Neuronal stem cell (in vitro differentiated cells): ENCODE data around the gene GHITM.
"Not testable (repeated sequence)": the region's sequence is repeated elsewhere in the genome, so short reads cannot be mapped to it uniquely, and the experiment has no call there.

Experiments
- DNase-seq: peaks from one replicate; pipeline ENCODE4 v3.0.0-alpha.2; 2013; ENCODE audit warnings: low spot score
- H2AFZ ChIP-seq: one replicate; pipeline ENCODE4 v1.6.1; 2013; ENCODE audit warnings: mild to moderate bottlenecking, low read length, inconsistent platforms
- H2AK5ac ChIP-seq: 2 replicates; pipeline ENCODE4 v1.6.1; 2013; ENCODE audit warnings: low read depth, mild to moderate bottlenecking, inconsistent platforms, low read length, moderate library complexity, mixed read lengths
- H2BK120ac ChIP-seq: 2 replicates; pipeline ENCODE4 v1.6.1; 2013; ENCODE audit warnings: low read depth, mild to moderate bottlenecking, inconsistent platforms, low read length, moderate library complexity, mixed read lengths
- H2BK12ac ChIP-seq: one replicate; pipeline ENCODE4 v1.6.1; 2013; ENCODE audit warnings: low read length, inconsistent platforms
- H2BK15ac ChIP-seq: 2 replicates; pipeline ENCODE4 v1.6.1; 2013; ENCODE audit warnings: mild to moderate bottlenecking, low read length, inconsistent platforms, mixed read lengths
- H2BK5ac ChIP-seq: one replicate; pipeline ENCODE4 v1.6.1; 2013; ENCODE audit warnings: inconsistent platforms, mild to moderate bottlenecking, low read length, moderate library complexity
- H3K14ac ChIP-seq: one replicate; pipeline ENCODE4 v1.6.1; 2013; ENCODE audit warnings: low read length, inconsistent platforms
- H3K18ac ChIP-seq: 2 replicates; pipeline ENCODE4 v1.6.1; 2013; ENCODE audit warnings: low read length, inconsistent platforms
- H3K23ac ChIP-seq: 2 replicates; pipeline ENCODE4 v1.6.1; 2013; ENCODE audit warnings: low read depth, mild to moderate bottlenecking, mixed read lengths, low read length, inconsistent platforms; ENCODE audit not compliant: poor library complexity
- H3K27ac ChIP-seq: replicated peaks from 3 replicates; pipeline ENCODE4 v1.5.1; 2013; ENCODE audit warnings: low read length, inconsistent platforms
- H3K27me3 ChIP-seq, 3 experiments: 2 replicates each; pipeline ENCODE4 v1.6.1; 2013; ENCODE audit warnings: low read length in 3 of 3, mild to moderate bottlenecking in 2 of 3, inconsistent platforms in 1 of 3, low read depth in 1 of 3, mixed read lengths in 1 of 3, moderate library complexity in 1 of 3; ENCODE audit not compliant: control insufficient read depth in 3 of 3, insufficient read depth in 3 of 3
- H3K36me3 ChIP-seq, 2 donors: replicated peaks in 1 of 2; 2 replicates each; pipeline ENCODE4 v1.6.1; 2013; ENCODE audit warnings: low read length in 2 of 2; ENCODE audit not compliant: control insufficient read depth in 2 of 2, insufficient read depth in 2 of 2
- H3K4ac ChIP-seq: 2 replicates; pipeline ENCODE4 v1.6.1; 2013; ENCODE audit warnings: inconsistent platforms, mild to moderate bottlenecking, low read length, moderate library complexity
- H3K4me1 ChIP-seq, 2 donors: 1 replicate in 1 of 2; 2 replicates in 1 of 2; pipeline ENCODE4 v1.6.1; 2013; ENCODE audit warnings: low read length in 2 of 2, low read depth in 1 of 2; ENCODE audit not compliant: control insufficient read depth in 2 of 2, insufficient read depth in 1 of 2
- H3K4me2 ChIP-seq: one replicate; pipeline ENCODE4 v1.6.1; 2013; ENCODE audit warnings: mild to moderate bottlenecking, low read length, inconsistent platforms; ENCODE audit not compliant: insufficient read depth, poor library complexity, severe bottlenecking
- H3K4me3 ChIP-seq, 2 donors: 2 replicates each; pipeline ENCODE4 v1.5.1; 2013; ENCODE audit warnings: low read length in 2 of 2, mild to moderate bottlenecking in 2 of 2, inconsistent platforms in 1 of 2, moderate library complexity in 1 of 2
- H3K79me1 ChIP-seq: one replicate; pipeline ENCODE4 v1.6.1; 2013; ENCODE audit warnings: low read depth, mild to moderate bottlenecking, inconsistent platforms, low read length, moderate library complexity
- H3K9ac ChIP-seq: one replicate; pipeline ENCODE4 v1.6.1; 2013; ENCODE audit warnings: mild to moderate bottlenecking, low read depth, low read length, inconsistent platforms; ENCODE audit not compliant: poor library complexity
- H3K9me3 ChIP-seq, 2 donors: replicated peaks in 1 of 2; 2 replicates each; pipeline versions ENCODE3 to v1.6.1; 2013; ENCODE audit warnings: low read length in 2 of 2, mild to moderate bottlenecking in 2 of 2, inconsistent platforms in 1 of 2, low read depth in 1 of 2, mixed read lengths in 1 of 2, moderate library complexity in 1 of 2; ENCODE audit not compliant: control insufficient read depth in 2 of 2, insufficient read depth in 1 of 2
- H4K8ac ChIP-seq: one replicate; pipeline ENCODE4 v1.6.1; 2013; ENCODE audit warnings: low read depth, mild to moderate bottlenecking, inconsistent platforms, low read length, moderate library complexity
- H4K91ac ChIP-seq: one replicate; pipeline ENCODE4 v1.6.1; 2013; ENCODE audit warnings: low read length, low read depth, mild to moderate bottlenecking, inconsistent platforms; ENCODE audit not compliant: poor library complexity
- WGBS, 2 donors: extraction: QIAGEN DNeasy Blood & Tissue Kit; methylation state at CpG; one replicate each; pipeline ENCODE4 v1.1.7; 2013; ENCODE audit warnings: missing lambda C conversion rate in 2 of 2, mixed read lengths in 1 of 2; ENCODE audit not compliant: insufficient read length in 2 of 2, insufficient replicate concordance in 1 of 2; ENCODE audit errors: extremely low coverage in 2 of 2; 5-methylcytosine and 5-hydroxymethylcytosine counted together

Gene GHITM

DNA sequence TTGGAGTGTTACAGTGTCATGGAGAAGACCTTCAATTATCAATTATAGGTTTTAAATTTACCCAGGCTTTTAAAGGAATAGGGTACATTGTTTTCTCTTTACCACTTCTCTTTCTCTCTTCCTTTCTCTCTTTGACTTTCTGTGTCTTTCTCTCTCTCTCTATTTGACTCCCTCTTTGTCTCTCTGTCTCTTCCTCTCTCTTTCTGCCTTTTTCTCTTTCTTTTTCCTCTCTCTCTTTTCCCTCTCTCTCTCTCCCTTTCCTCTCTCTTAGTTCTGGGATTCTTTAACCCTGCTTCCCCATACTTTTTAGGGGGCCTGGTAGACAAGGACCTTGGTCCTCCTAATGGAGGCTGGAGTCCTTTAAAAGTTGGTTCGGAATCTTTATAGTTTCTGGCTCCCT is 15.9 kb upstream of the GHITM start:
- no peak overlapping the region for H2BK5ac ChIP-seq
- no CpG with 5 or more reads among the region's 1 CpG for WGBS, 2 donors
- no peak overlapping the region for H2BK120ac ChIP-seq
- peaks cover 3 to 4% of the 10 kb centered on the region in 2 donors for H3K9me3 ChIP-seq
- no peak overlapping the region for H3K27ac ChIP-seq
- no peak overlapping the region for H2AFZ ChIP-seq
- H3K18ac ChIP-seq, result no peak overlapping the region
- no peaks in the 10 kb centered on the region for H3K4me1 ChIP-seq
- no peak overlapping the region for H4K91ac ChIP-seq
- H3K14ac ChIP-seq, result no peak overlapping the region
- no peak overlapping the region for H2AK5ac ChIP-seq
- H3K4me3 ChIP-seq, result no peak overlapping the region
- no peak overlapping the region for H3K4ac ChIP-seq
- no peaks in the 10 kb centered on the region for H3K79me1 ChIP-seq
- H3K9ac ChIP-seq, result no peak overlapping the region
- no peak for DNase-seq
- H3K36me3 ChIP-seq, result no peaks in the 10 kb centered on the region
- H2BK15ac ChIP-seq, result no peak overlapping the region
- no peak overlapping the region for H3K4me2 ChIP-seq
- H4K8ac ChIP-seq, result no peak overlapping the region
- peaks cover 0 to 2% (median 0%) of the 10 kb centered on the region in 3 experiments for H3K27me3 ChIP-seq
- H2BK12ac ChIP-seq, result no peak overlapping the region
- H3K23ac ChIP-seq, result no peak overlapping the region

DNA sequence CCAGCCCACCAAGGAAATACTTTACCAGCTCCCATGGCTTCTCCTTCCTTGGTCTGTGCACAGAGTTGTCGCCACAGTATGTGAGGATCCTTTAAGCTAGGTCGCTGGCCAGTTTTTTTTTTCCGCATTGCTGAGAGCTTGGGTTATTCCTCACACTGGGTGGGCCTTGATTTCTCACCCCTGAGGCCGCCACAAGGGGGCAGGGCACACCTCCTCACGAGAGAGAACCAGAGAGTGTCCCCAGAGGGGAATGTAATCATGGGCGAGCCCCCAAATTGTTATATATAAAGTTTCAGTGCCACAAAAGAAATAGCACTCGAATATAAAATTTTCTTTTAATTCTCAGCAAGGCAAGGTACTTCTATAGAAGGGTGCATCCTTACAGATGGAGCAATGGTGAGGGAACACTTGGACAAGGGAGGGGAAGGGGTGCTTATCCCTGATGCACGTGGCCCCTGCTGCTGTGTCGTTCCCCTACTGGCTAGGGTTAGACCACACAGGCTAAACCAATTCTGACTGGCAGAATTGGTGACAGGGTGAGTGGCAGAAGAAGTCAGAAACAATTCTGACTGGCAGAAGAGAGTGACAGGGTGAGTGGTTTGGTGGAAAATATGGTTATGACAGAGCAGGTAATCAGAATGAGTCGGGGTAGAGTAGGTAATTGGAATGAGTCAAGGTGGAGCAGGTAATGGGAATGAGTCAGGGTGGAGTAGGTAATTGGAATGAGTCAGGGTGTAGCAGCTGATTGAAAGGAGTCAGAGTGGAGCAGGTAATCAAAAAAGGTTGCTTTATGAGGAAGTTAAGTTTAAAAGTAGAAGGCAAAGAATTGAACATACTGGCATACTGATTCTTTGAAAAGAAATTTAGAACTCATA is 13.2 kb upstream of the GHITM start:
- not testable (repeated sequence) for DNase-seq, H4K8ac ChIP-seq, H3K36me3 ChIP-seq, H2BK12ac ChIP-seq, H3K4ac ChIP-seq, H3K9me3 ChIP-seq, H3K14ac ChIP-seq, H3K4me3 ChIP-seq, H4K91ac ChIP-seq, H3K79me1 ChIP-seq, H3K27ac ChIP-seq, H2AFZ ChIP-seq, H3K4me1 ChIP-seq, H2BK5ac ChIP-seq, H3K4me2 ChIP-seq, H3K9ac ChIP-seq, H2AK5ac ChIP-seq, H2BK15ac ChIP-seq, H3K27me3 ChIP-seq, H2BK120ac ChIP-seq, H3K18ac ChIP-seq, H3K23ac ChIP-seq
- no CpG with 5 or more reads among the region's 10 CpGs for WGBS, 2 donors

DNA sequence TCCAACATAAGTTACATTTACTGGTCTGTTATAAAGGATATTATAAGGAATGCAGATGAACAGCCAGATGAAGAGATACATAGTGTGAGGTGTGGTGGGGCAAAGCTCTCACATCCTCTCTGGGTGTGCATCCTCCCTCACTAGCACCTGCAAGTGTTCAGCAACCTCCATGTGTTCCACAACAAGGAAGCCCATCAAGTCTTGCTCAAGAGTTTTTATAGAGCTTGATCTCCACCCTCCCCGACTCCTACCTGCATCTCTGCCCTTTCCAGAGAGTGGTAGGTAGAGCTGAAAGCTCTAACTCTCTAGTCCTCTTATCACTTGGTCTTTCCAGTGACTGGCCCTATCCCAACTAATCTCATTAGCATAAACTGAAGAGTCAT is 12.5 kb upstream of the GHITM start:
- Histone ChIP-seq H2BK120ac (no peak overlapping the region), H3K4me1 (no peaks in the 10 kb centered on the region), H4K8ac (no peak overlapping the region), H3K36me3 (no peaks in the 10 kb centered on the region), H3K9ac (no peak overlapping the region), H2AFZ (no peak overlapping the region), H2BK15ac (no peak overlapping the region), H3K79me1 (no peaks in the 10 kb centered on the region), H3K18ac (no peak overlapping the region), H2BK12ac (no peak overlapping the region), H3K27me3 (peaks cover 0 to 6% (median 0%) of the 10 kb centered on the region in 3 experiments), H3K14ac (no peak overlapping the region), H3K23ac (no peak overlapping the region), H3K4me2 (no peak overlapping the region), H3K4ac (no peak overlapping the region), H4K91ac (no peak overlapping the region), H2AK5ac (no peak overlapping the region), H3K4me3 (no peak overlapping the region), H3K27ac (no peak overlapping the region), H3K9me3 (peaks cover 3 to 4% of the 10 kb centered on the region in 2 donors), H2BK5ac (no peak overlapping the region)
- no CpG with 5 or more reads among the region's 1 CpG for WGBS, 2 donors
- DNase-seq, result no peak

DNA sequence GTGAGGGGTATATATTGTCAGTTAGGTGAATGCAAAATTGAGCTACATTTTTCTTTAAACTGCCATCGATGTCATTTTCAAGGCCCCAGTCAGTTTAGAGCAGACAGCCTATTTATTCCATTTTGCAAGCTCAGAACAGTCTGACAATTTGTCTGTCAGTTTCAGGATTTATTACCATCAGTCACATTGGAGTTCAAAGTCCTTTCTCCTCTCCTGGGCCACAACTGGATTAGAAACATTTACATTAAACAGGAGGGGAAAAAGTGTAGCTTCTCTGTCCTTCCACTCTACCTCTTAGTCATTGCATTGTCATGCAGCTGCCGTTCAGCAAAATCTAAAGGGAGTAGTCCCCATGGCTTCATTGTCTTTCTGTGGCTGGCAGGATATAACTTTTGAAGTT is 3.5 kb upstream of the GHITM start:
- Histone ChIP-seq H3K14ac (no peak overlapping the region), H3K27me3 (peaks cover 0 to 14% (median 0%) of the 10 kb centered on the region in 3 experiments), H3K27ac (no peak overlapping the region), H3K79me1 (peaks cover 6% of the 10 kb centered on the region), H3K4me2 (no peak overlapping the region), H3K36me3 (no peaks in the 10 kb centered on the region), H3K4me1 (peaks cover 2 to 4% of the 10 kb centered on the region in 2 donors), H2BK15ac (no peak overlapping the region), H3K23ac (no peak overlapping the region), H4K91ac (no peak overlapping the region), H3K9me3 (no peaks in the 10 kb centered on the region), H3K9ac (no peak overlapping the region), H2BK12ac (no peak overlapping the region), H3K18ac (no peak overlapping the region), H2AFZ (peak overlapping the region; percentile 53), H4K8ac (no peak overlapping the region), H3K4me3 (no peak overlapping the region), H2BK120ac (no peak overlapping the region), H2BK5ac (no peak overlapping the region), H2AK5ac (no peak overlapping the region), H3K4ac (no peak overlapping the region)
- DNase-seq, result no peak
- no CpG with 5 or more reads among the region's 2 CpGs for WGBS, 2 donors
